ENCODE data around the gene DGLUCY.

DGLUCY gene

DNA sequence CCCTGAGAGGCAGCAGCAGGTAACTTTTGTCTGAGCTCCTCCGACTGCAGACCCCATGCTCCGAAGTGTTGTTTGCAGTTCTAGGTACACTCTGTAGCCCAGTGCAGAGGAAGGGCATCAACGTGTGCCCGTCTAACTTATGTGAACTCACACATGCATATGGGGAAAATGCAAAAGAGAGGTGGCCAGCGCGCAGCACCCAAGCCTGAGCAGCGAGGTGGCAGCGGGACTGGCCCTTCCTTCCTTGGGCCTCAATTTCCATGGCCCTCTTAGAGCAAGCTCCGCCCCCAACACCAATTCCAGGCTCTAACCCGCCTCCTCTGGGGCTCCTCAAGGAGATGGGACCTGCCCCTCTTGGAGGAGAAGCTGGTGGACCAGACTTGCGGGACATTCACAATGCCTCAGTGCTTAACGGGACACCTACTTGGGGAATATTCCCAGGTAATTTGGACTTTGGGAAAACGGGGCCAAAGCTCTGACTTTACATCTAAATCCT, 102.9 kb downstream of the DGLUCY start:
- no peak overlapping the region for H2BK12ac ChIP-seq (ENCODE audit: low read length in 2 of 2)
- no peak overlapping the region for H3K27ac ChIP-seq (ENCODE audit: low read length, poor library complexity, severe bottlenecking)
- H3K4ac ChIP-seq (ENCODE audit: low read depth in 1 of 2, low read length in 2 of 2): no peak overlapping the region
- no peak overlapping the region for H4K8ac ChIP-seq (ENCODE audit: low read length)
- no peak overlapping the region for H2BK5ac ChIP-seq (ENCODE audit: low read depth, low read length, poor library complexity, severe bottlenecking)
- H3K18ac ChIP-seq (ENCODE audit: low read depth in 1 of 2, low read length in 2 of 2): no peak overlapping the region
- H3K4me1 ChIP-seq (ENCODE audit: control insufficient read depth, insufficient read depth, low read depth, low read length): peaks cover 7% of the 10 kb centered on the region
- no peak overlapping the region for H3K4me3 ChIP-seq (ENCODE audit: insufficient read depth in 1 of 2, low read depth in 1 of 2, low read length in 2 of 2)
- no peak overlapping the region for H2AFZ ChIP-seq (ENCODE audit: low read depth, low read length)
- no peaks in the 10 kb centered on the region for H3K79me1 ChIP-seq (replicated peaks; ENCODE audit: low read length, poor library complexity, severe bottlenecking)
- no peak overlapping the region for H2BK15ac ChIP-seq (ENCODE audit: low read depth, poor library complexity, severe bottlenecking)
- no peak overlapping the region for H3K23ac ChIP-seq (ENCODE audit: low read length in 2 of 2)
- H4K91ac ChIP-seq (ENCODE audit: low read length): no peak overlapping the region
- H3K9me3 ChIP-seq (ENCODE audit: control insufficient read depth, low read length): no peaks in the 10 kb centered on the region
- DNase-seq: no peak
- H2AK5ac ChIP-seq (ENCODE audit: low read length, severe bottlenecking): no peak overlapping the region
- no peak overlapping the region for H2BK120ac ChIP-seq (ENCODE audit: low read depth, low read length)
- no peaks in the 10 kb centered on the region for H3K27me3 ChIP-seq (ENCODE audit: control insufficient read depth in 1 of 2, insufficient read depth in 1 of 2, low read length in 2 of 2)
- H3K9ac ChIP-seq (ENCODE audit: low read length): no peak overlapping the region
- H3K36me3 ChIP-seq (ENCODE audit: control insufficient read depth in 1 of 2, insufficient read depth in 2 of 2, low read depth in 1 of 2, low read length in 2 of 2): peaks cover 26 to 77% of the 10 kb centered on the region in 2 experiments
- no peak overlapping the region for H3K4me2 ChIP-seq (ENCODE audit: low read length, poor library complexity, severe bottlenecking)
- WGBS: 90% methylated on average over 13 of the region's 13 CpGs
- H3K14ac ChIP-seq (ENCODE audit: low read length in 2 of 2): no peak overlapping the region

GRCh38 chr14:91218014-91218413, 104.1 kb downstream of the DGLUCY start:
- Histone ChIP-seq H3K18ac (ENCODE audit: low read depth in 1 of 2, low read length in 2 of 2) (no peak overlapping the region), H3K27me3 (ENCODE audit: control insufficient read depth in 1 of 2, insufficient read depth in 1 of 2, low read length in 2 of 2) (no peaks in the 10 kb centered on the region), H2BK12ac (ENCODE audit: low read length in 2 of 2) (no peak overlapping the region), H3K9ac (ENCODE audit: low read length) (no peak overlapping the region), H2AFZ (ENCODE audit: low read depth, low read length) (no peak overlapping the region), H3K14ac (ENCODE audit: low read length in 2 of 2) (no peak overlapping the region), H3K9me3 (ENCODE audit: control insufficient read depth, low read length) (no peaks in the 10 kb centered on the region), H2BK5ac (ENCODE audit: low read depth, low read length, poor library complexity, severe bottlenecking) (no peak overlapping the region), H3K79me1 (replicated peaks; ENCODE audit: low read length, poor library complexity, severe bottlenecking) (no peaks in the 10 kb centered on the region), H3K36me3 (ENCODE audit: control insufficient read depth in 1 of 2, insufficient read depth in 2 of 2, low read depth in 1 of 2, low read length in 2 of 2) (peaks cover 29 to 79% of the 10 kb centered on the region in 2 experiments), H3K23ac (ENCODE audit: low read length in 2 of 2) (no peak overlapping the region), H4K8ac (ENCODE audit: low read length) (no peak overlapping the region), H3K27ac (ENCODE audit: low read length, poor library complexity, severe bottlenecking) (no peak overlapping the region), H2AK5ac (ENCODE audit: low read length, severe bottlenecking) (no peak overlapping the region), H3K4ac (ENCODE audit: low read depth in 1 of 2, low read length in 2 of 2) (no peak overlapping the region), H2BK15ac (ENCODE audit: low read depth, poor library complexity, severe bottlenecking) (no peak overlapping the region), H3K4me3 (ENCODE audit: insufficient read depth in 1 of 2, low read depth in 1 of 2, low read length in 2 of 2) (no peak overlapping the region), H4K91ac (ENCODE audit: low read length) (no peak overlapping the region), H3K4me2 (ENCODE audit: low read length, poor library complexity, severe bottlenecking) (no peak overlapping the region), H2BK120ac (ENCODE audit: low read depth, low read length) (no peak overlapping the region), H3K4me1 (ENCODE audit: control insufficient read depth, insufficient read depth, low read depth, low read length) (peaks cover 7% of the 10 kb centered on the region)
- 91% methylated on average over 4 of the region's 4 CpGs for WGBS
- no peak for DNase-seq

DNA sequence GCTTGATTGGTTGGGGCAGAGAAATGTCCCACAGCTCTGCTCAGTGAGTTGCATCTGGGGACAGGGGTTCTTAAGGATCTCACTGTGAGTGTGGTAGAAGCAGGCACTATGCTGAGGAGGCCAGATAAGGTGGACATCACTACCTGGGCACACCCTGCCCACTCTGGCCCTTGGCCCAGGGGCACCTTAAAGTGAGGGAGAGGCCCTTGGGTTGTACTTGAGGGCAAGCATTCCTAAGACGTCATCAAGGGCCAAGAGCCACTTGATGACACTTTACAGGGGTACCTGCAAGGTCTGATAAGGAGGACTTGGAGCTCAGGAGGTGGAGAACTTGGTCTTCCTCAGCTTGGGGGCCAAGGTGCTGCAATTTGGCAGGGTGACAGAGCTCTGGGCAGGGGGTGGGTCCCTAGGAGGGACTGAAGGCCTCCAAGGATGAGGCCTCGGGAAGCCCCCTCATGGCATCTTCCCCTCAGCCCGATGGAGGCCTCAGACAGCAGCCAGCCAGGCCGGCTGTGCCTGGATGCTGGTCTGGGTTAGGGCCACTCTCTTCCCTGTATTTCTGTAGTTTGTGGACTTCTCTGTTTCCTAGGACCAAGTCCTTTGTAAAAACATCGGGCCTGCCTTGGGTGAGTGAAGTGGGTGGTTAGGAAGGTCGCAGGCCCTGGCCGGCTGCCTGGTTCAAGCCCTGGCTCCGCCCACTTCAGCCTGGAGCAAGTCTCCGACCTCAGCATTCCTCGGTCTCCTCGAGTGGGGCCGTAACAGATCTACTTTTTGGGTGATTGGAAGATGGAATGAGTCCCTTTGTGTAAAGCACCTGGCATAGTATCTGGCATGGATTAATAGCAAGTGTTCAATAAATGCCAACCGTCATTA, 105.9 kb downstream of the DGLUCY start:
- no peak for DNase-seq
- H3K14ac ChIP-seq (ENCODE audit: low read length in 2 of 2): no peak overlapping the region
- no peak overlapping the region for H4K91ac ChIP-seq (ENCODE audit: low read length)
- peaks cover 34 to 76% of the 10 kb centered on the region in 2 experiments for H3K36me3 ChIP-seq (ENCODE audit: control insufficient read depth in 1 of 2, insufficient read depth in 2 of 2, low read depth in 1 of 2, low read length in 2 of 2)
- no peak overlapping the region for H2AK5ac ChIP-seq (ENCODE audit: low read length, severe bottlenecking)
- 86% methylated on average over 8 of the region's 13 CpGs for WGBS
- H3K23ac ChIP-seq (ENCODE audit: low read length in 2 of 2): no peak overlapping the region
- H3K27me3 ChIP-seq (ENCODE audit: control insufficient read depth in 1 of 2, insufficient read depth in 1 of 2, low read length in 2 of 2): no peaks in the 10 kb centered on the region
- H3K18ac ChIP-seq (ENCODE audit: low read depth in 1 of 2, low read length in 2 of 2): no peak overlapping the region
- H3K9ac ChIP-seq (ENCODE audit: low read length): no peak overlapping the region
- H2AFZ ChIP-seq (ENCODE audit: low read depth, low read length): no peak overlapping the region
- no peaks in the 10 kb centered on the region for H3K9me3 ChIP-seq (ENCODE audit: control insufficient read depth, low read length)
- H3K79me1 ChIP-seq (replicated peaks; ENCODE audit: low read length, poor library complexity, severe bottlenecking): no peaks in the 10 kb centered on the region
- H2BK5ac ChIP-seq (ENCODE audit: low read depth, low read length, poor library complexity, severe bottlenecking): no peak overlapping the region
- no peak overlapping the region for H2BK12ac ChIP-seq (ENCODE audit: low read length in 2 of 2)
- no peak overlapping the region for H3K4me3 ChIP-seq (ENCODE audit: insufficient read depth in 1 of 2, low read depth in 1 of 2, low read length in 2 of 2)
- H3K4me2 ChIP-seq (ENCODE audit: low read length, poor library complexity, severe bottlenecking): no peak overlapping the region
- peak overlapping the region; percentile 3 for H2BK15ac ChIP-seq (ENCODE audit: low read depth, poor library complexity, severe bottlenecking)
- no peak overlapping the region for H3K27ac ChIP-seq (ENCODE audit: low read length, poor library complexity, severe bottlenecking)
- no peak overlapping the region for H4K8ac ChIP-seq (ENCODE audit: low read length)
- no peak overlapping the region for H3K4ac ChIP-seq (ENCODE audit: low read depth in 1 of 2, low read length in 2 of 2)
- H3K4me1 ChIP-seq (ENCODE audit: control insufficient read depth, insufficient read depth, low read depth, low read length): peaks cover 9% of the 10 kb centered on the region
- no peak overlapping the region for H2BK120ac ChIP-seq (ENCODE audit: low read depth, low read length)

DNA sequence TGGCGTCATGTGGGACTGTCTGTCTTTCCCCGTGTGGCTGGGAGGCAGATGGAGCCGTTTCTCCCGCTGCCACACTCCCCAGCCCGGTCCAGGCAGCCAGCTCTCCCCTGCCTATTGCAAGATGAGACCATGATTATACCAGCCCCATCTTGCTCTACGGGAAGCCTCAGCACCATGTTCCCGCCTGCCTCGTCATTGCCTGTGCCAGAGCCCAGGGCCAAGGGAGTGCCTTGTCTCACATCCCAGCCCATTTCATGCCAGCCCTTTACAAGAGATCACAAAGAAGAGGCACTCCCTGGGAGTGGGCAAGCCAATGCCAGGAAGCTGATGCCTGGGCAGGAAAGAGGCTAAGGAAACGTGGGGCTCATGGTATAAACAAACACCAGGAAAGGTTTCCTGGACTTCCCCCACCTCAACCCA, 106.7 kb downstream of the DGLUCY start:
- Histone ChIP-seq H2BK12ac (ENCODE audit: low read length in 2 of 2) (no peak overlapping the region), H3K9ac (ENCODE audit: low read length) (no peak overlapping the region), H2BK5ac (ENCODE audit: low read depth, low read length, poor library complexity, severe bottlenecking) (no peak overlapping the region), H4K8ac (ENCODE audit: low read length) (no peak overlapping the region), H3K23ac (ENCODE audit: low read length in 2 of 2) (no peak overlapping the region), H3K79me1 (replicated peaks; ENCODE audit: low read length, poor library complexity, severe bottlenecking) (no peaks in the 10 kb centered on the region), H3K9me3 (ENCODE audit: control insufficient read depth, low read length) (no peaks in the 10 kb centered on the region), H3K4ac (ENCODE audit: low read depth in 1 of 2, low read length in 2 of 2) (no peak overlapping the region), H3K27me3 (ENCODE audit: control insufficient read depth in 1 of 2, insufficient read depth in 1 of 2, low read length in 2 of 2) (no peaks in the 10 kb centered on the region), H4K91ac (ENCODE audit: low read length) (no peak overlapping the region), H2BK15ac (ENCODE audit: low read depth, poor library complexity, severe bottlenecking) (no peak overlapping the region), H3K36me3 (ENCODE audit: control insufficient read depth in 1 of 2, insufficient read depth in 2 of 2, low read depth in 1 of 2, low read length in 2 of 2) (peaks cover 28 to 77% of the 10 kb centered on the region in 2 experiments), H3K4me3 (ENCODE audit: insufficient read depth in 1 of 2, low read depth in 1 of 2, low read length in 2 of 2) (no peak overlapping the region), H3K4me2 (ENCODE audit: low read length, poor library complexity, severe bottlenecking) (no peak overlapping the region), H3K4me1 (ENCODE audit: control insufficient read depth, insufficient read depth, low read depth, low read length) (peaks cover 10% of the 10 kb centered on the region), H3K14ac (ENCODE audit: low read length in 2 of 2) (no peak overlapping the region), H2AK5ac (ENCODE audit: low read length, severe bottlenecking) (no peak overlapping the region), H2BK120ac (ENCODE audit: low read depth, low read length) (no peak overlapping the region), H3K27ac (ENCODE audit: low read length, poor library complexity, severe bottlenecking) (no peak overlapping the region), H3K18ac (ENCODE audit: low read depth in 1 of 2, low read length in 2 of 2) (no peak overlapping the region), H2AFZ (ENCODE audit: low read depth, low read length) (no peak overlapping the region)
- no peak for DNase-seq
- whole genome bisulfite sequencing: 90% methylated on average over 9 of the region's 9 CpGs

All from mesenchymal stem cell (in vitro differentiated cells and primary cell).